ELF-1 (cell line): ENCODE data around the gene NRSN2.

Experiments used
- DNase-seq: peaks from one replicate; pipeline ENCODE4 v3.0.0-alpha.2; 2016; ENCODE audit warnings: low read depth, low spot score

The NRSN2 gene

DNA sequence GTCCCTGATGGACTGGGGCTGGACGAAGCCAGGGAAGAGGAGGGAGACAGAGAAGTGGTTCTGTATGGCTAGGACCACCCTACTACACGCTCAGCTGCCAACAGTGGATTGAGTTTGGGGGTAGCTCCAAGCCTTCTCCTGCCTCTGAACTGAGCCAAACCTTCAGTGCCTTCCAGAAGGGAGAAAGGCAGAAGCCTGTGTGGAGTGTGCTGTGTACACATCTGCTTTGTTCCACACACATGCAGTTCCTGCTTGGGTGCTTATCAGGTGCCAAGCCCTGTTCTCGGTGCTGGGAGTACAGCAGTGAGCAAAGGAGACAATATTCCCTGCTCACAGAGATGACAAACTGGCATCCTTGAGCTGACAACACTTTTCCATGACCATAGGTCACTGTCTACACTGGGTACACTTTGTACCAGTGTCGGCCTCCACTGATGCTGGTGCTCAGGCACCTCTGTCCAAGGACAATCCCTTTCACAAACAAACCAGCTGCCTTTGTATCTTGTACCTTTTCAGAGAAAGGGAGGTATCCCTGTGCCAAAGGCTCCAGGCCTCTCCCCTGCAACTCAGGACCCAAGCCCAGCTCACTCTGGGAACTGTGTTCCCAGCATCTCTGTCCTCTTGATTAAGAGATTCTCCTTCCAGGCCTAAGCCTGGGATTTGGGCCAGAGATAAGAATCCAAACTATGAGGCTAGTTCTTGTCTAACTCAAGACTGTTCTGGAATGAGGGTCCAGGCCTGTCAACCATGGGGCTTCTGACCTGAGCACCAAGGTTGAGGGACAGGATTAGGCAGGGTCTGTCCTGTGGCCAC lies 49.9 kb downstream of the NRSN2 start:
- DNase-seq: no peak

DNA sequence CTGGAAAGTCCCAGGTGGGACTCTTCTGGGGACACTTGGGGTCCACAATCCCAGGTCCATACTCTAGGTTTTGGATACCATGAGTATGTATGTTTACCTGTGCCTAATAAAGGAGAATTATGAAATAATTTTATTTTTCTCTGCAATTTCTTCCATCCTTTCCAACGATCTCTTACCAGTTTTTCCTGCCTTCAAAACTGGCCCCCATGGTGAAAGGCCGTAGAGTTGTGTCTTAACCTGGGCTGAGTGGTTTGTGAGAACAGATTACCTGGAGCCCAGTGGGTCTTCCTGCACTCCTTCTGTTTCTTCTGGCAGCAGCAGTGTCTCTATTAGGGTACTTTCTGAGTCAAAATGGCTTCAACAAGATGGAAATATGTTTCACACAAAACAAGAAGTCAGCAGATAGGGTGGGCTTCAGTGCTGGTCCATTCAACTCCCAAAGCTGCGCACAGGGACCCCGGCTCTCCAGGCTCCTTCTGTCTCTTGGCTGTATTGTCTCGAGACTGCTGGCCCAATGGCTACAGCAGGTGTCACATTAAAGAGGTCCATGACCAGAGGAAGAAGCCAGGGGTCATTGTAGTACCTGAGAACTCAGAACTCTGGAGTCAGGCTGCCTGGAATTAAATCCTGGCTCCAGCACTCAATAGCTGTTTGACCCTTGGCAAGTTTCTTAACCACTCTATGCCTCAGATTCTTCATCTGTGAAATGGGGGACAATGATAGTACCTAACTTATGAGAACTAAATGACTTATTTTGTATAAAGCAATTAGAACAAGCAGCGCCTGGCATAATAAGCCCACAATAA lies 50.7 kb downstream of the NRSN2 start:
- no peak for DNase-seq

DNA sequence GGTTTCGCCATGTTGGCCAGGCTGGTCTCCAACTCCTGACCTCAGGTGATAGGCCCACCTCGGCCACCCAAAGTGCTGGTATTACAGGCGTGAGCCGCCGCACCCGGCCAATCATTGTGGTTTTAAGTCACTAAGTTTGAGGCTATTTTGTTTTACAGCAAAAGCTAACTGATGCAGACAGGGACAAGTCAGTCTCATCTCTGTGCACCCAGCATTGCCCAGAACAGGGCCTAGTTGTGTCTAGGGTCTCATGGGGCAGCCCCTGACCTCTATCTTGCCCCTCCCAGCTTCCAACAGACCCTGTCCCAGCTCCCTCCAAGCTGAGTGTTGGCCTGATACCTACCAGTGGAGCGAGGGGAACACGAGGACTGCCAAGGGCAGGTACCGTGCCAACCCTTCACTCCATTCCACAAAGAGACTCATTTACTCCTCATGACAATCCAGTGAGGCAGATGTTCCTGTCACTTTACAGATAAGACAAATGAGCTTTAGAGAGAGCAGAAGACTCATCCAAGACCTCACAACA lies 52.3 kb downstream of the NRSN2 start:
- no peak for DNase-seq

DNA sequence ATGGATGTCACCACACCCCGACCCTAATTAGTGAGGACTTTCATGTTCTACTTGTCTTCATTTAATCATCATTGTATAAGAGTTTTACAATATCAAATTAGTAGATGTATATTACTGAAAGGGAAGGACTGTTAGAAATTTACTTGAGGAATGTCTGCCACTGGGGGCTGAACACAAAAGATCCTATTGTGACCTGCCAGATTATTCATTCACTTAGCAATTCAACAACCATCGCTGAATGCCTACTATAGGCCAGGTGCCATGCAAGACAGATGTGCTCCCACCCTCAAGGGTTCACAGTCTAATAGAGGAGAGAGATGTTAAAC lies 53.2 kb downstream of the NRSN2 start:
- DNase-seq: no peak

DNA sequence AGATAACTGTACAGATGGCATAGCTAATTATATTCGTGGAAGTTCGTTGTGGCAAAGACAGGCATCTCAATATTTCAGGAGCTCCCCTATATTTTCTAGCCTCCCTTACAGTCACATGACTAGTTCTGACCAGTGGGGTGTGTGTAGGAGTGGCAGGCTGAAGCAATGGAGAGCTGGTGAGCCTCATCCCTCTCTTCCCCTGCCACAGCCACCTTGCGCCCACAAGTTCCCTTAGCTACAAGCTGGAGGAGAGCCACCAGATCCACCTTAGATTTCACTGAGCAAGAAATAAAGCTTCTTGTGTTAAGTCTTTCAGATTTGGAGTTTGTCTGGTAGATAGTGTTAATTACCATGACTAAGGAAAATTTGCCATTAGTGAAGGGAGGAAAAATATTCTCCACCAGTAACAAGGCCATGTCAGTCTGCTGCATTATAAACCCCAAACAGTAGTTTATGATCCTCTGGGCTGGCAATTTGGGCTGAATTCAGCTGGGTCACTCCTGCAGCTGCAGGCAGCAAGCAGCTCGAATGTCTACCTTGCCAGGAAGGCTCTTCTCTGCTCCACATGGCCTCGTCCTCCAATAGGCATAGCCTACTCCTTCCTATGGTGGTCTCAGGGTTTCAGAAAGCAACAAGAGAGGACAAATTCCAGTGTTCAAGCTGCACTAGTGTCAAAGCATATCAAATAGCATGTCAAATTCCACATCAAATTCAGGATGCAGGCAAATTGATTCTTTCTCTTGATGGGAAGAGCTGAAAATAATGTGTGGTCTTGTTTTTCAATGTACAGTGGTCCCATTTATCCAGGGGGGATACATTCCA lies 53.8 kb downstream of the NRSN2 start:
- no peak for DNase-seq

DNA sequence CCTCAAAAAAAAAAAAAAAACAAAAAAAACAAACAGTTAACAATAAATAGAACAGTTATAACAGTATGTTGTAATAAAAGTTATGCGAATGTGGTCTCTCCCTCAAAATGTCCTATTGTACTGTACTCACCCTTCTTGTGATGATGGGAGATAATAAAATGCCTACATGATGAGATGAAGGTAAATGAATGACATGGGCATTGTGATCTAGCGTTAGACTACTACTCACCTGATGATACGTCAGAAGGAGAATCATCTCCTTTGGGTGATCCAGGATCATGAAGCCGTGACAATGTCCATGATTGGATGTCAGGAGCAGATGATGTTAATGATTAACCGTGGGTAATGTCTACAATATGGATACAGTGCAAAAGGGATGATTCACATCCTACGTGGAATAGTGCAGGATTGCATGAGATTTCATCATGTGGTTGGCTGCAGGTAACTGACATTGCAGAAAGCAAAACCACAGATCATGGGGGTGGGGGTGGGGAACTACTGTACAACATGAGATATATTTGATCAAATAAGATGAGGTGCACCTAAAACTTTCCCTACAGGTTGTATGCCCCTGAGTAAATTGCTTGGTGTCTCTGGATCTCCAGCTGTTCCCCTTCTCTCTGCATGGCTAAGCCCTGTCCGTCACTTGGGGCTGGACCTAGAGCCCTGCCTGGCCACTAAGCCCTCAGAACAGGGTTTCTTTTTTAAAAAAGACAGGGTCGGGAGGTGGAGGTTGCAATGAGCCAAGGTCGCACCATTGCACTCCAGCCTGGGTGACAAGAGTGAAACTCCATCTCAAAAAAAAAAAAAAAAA lies 55.0 kb downstream of the NRSN2 start:
- DNase-seq: no peak

DNA sequence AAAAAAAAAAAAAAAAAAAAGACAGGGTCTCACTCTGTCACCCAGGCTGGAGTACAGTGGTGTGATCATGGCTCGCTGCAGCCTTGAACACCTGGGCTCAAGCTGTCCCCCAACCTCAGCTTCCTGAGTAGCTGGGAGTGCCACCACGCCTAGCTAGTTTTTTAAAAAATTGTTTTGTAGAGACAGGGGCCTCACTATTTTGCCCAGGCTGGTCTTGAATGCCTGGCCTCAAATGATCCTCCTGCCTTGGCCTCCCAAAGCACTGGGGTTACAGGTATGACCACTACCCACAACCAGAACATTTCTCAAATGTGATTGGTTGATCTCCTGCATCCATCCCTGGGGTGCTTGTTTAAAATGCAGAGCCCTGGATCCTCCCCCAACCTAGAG lies 55.6 kb downstream of the NRSN2 start:
- no peak for DNase-seq

DNA sequence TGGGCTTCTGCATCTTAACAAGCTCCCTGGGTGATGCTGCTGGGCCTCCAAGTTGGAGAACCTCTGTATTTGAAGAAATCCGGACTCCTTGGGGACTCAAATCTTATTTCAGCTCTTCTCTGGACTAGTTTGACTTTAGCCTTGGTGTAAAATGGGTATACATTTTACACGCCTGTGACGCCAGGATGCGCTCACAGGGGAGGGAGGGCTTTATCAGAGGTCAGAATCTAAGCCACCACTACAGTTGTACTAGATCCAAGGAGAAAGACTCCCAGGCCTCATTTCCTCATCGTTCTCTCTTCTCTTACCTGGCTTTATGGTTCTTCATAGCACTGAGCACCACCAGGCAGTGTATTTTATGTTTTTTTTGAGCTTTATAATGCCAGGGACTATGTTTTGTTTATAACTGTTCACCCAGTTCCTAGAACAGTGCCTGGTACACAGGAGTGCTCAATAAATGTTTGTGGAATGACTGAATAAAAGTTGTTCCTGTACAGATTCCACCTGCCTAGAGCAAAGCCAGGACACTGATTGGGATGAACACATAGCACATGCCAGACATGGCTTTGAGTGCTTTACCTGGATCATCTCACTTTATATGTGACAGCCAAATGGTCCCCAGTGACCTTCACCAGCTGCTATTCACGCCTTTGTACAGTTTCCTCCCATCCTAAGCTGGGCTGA lies 56.1 kb downstream of the NRSN2 start:
- DNase-seq: no peak

DNA sequence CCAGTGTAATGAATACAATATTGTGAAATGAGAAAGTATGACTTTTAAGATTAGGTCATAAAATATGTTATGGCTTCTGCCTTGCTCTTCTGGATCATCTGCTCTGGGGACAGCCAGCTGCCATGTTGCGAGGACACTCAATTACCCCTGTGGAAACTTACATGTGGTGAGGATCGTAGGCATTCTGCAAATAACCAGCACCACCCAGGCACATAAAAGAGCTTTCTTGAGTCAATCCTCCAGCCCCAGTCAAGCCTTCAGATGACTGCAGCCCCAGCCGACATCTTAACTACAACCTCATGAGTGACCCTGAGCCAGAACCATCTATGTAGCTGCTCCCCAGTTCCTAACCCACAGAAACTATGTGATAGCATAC lies 56.7 kb downstream of the NRSN2 start:
- DNase-seq: no peak

DNA sequence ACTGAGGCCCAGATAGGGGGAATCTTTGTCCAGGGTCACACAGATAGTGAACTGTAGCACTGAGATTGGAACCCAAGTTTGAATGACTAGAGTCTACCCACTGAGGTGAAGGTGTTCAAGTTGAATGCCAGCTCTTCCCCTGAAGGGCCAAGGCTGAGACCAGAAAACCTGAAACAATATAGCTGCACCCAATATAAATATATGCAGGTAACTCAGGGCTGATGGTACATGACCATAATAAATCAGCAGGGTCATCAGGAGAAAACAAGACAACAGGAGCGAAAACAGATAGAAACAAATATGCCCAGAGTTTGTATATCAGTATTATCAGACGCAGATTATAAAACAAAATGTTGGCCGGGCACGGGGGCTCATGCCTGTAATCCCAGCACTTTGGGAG lies 57.2 kb downstream of the NRSN2 start:
- no peak for DNase-seq
